ENCODE measurements around the gene CARHSP1. TPM values are rescaled to one million over a fixed set of nuclear protein-coding genes. Genes with fewer than 3 reads are reported as not detected.
A peak's percentile ranks its signal among the peaks of the same experiment; 100 is the strongest.

Gene CARHSP1
- total RNA-seq, 5 donors from 2014 or later (not counting 1 experiment from before 2014, with no cell fraction given) = 32.9 to 44.3 (median 41.8) TPM

DNA sequence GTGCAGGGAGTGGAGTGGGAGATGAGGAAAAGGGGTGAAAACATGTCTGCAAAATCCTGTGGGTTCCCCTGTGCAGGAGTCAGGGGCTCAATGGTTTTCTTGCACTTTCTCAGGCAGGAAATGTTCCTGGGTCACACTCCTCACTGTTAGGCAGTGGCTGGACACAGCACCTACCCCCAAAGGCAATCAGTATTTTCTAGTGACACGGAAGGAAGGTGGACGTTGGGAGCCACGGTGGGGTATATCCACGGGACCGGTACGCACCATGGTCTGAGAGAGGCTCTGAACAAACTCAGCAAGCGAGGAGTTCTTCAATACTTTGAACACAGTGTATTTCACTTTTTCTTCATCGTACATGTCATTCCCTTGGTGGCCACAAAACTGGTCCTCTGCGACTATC lies 34.2 kb upstream of the CARHSP1 start:
- Histone ChIP-seq H3K27ac (ENCODE audit: low read length) (no peak overlapping the region), H3K27me3 (replicated peaks in 1 of 2; ENCODE audit: control insufficient read depth in 2 of 2, extremely low read depth in 1 of 2, insufficient read depth in 2 of 2, low read length in 1 of 2) (no peaks in the 10 kb centered on the region), H3K4me3 (ENCODE audit: control insufficient read depth in 1 of 2, extremely low read depth in 1 of 2, low read length in 1 of 2) (no peak overlapping the region), H3K36me3 (ENCODE audit: control insufficient read depth in 2 of 2, extremely low read depth in 1 of 2, insufficient read depth in 1 of 2, low read length in 1 of 2) (peaks cover 20 to 95% of the 10 kb centered on the region in 2 donors), H3K4me1 (ENCODE audit: control insufficient read depth in 1 of 2, extremely low read depth in 1 of 2, insufficient read depth in 2 of 2, low read length in 2 of 2) (no peaks in the 10 kb centered on the region), H3K9me3 (no peaks in the 10 kb centered on the region)
- no peak for DNase-seq
- CTCF ChIA-PET = interaction anchor here in 1 of 2 donors (0.7 kb wide), 1 partner anchor 1834 kb away, joined by 3 read pairs; no protein-coding TSS in a partner anchor
- no peak overlapping the region for H3K27ac Mint-ChIP-seq
- WGBS (ENCODE audit: insufficient coverage) = 94% methylated on average over 5 of the region's 9 CpGs
- no peaks in the 10 kb centered on the region for H3K27me3 Mint-ChIP-seq
- no peaks in the 10 kb centered on the region for H3K9me3 Mint-ChIP-seq
- no peaks in the 10 kb centered on the region for H3K4me1 Mint-ChIP-seq
- H3K36me3 Mint-ChIP-seq = peaks cover 80% of the 10 kb centered on the region
- no peak overlapping the region for H3K4me3 Mint-ChIP-seq
- ATAC-seq (replicated peaks in 1 of 4) = no peak
- POLR2A ChIA-PET = no interaction called here

DNA sequence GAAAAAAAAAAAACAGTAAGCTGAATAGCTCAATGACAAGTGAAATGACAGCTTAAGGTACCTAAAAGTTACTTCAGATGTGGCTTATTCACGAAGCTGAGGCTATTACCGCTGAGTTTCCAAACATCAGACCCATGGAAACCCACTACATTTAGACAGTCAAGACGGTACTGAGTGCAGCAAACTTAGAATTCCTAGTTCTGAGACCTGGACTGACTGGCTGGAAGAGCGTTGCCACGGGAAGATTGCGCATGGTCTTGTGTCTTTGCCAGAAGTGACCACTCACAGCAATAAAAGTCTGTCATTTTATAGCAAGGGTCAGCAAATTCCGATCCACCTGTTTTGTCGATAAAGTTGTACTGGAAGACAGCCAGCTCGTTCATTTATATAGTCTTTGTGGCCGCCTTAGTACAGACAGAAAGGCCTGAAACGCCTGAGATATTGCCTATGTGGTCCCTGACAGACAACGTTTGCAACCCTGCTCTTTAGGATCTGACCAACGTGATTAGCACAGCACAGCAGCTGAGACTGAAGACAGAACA lies 32.6 kb upstream of the CARHSP1 start:
- Histone ChIP-seq H3K36me3 (ENCODE audit: control insufficient read depth in 2 of 2, extremely low read depth in 1 of 2, insufficient read depth in 1 of 2, low read length in 1 of 2) (peaks cover 22 to 94% of the 10 kb centered on the region in 2 donors), H3K27ac (ENCODE audit: low read length) (no peak overlapping the region), H3K4me1 (ENCODE audit: control insufficient read depth in 1 of 2, extremely low read depth in 1 of 2, insufficient read depth in 2 of 2, low read length in 2 of 2) (no peaks in the 10 kb centered on the region), H3K4me3 (ENCODE audit: control insufficient read depth in 1 of 2, extremely low read depth in 1 of 2, low read length in 1 of 2) (no peak overlapping the region), H3K27me3 (replicated peaks in 1 of 2; ENCODE audit: control insufficient read depth in 2 of 2, extremely low read depth in 1 of 2, insufficient read depth in 2 of 2, low read length in 1 of 2) (no peaks in the 10 kb centered on the region), H3K9me3 (no peaks in the 10 kb centered on the region)
- Mint-ChIP-seq H3K4me1 (no peaks in the 10 kb centered on the region), H3K36me3 (peaks cover 82% of the 10 kb centered on the region), H3K4me3 (no peak overlapping the region), H3K27me3 (no peaks in the 10 kb centered on the region), H3K9me3 (no peaks in the 10 kb centered on the region), H3K27ac (no peak overlapping the region)
- DNase-seq (no peak), ATAC-seq (replicated peaks in 1 of 4) (no peak)
- WGBS (ENCODE audit: insufficient coverage) = 91% methylated on average over 13 of the region's 13 CpGs
- ChIA-PET CTCF (interaction anchor here (0.7 to 1.5 kb wide), 3 partner anchors 35 to 108 kb away, joined by 3 to 4 read pairs (median 4); no protein-coding TSS in a partner anchor), POLR2A (interaction anchor here in 1 of 2 donors (0.6 kb wide), 2 partner anchors 10 to 13 kb away, joined by 3 to 4 read pairs; no protein-coding TSS in a partner anchor)

DNA sequence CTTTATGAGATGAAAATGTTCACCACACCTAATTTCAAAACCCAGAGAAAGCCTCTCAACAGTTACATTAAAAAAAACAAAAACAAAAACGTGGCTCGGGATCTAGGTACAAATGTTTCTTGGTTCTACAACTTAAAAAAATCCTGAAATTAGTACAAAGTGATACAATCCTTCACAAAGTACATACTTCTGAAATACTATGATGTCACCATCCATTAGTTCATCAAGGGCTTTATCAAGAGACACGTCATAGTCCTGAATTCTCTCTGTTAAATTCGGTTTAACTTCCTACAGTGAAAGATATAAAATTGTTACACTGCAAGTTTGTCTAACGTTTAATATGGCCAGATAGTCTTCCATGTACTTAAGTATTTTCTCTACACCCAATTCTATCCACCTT lies 31.5 kb upstream of the CARHSP1 start:
- H3K27me3 Mint-ChIP-seq = no peaks in the 10 kb centered on the region
- Histone ChIP-seq H3K9me3 (no peaks in the 10 kb centered on the region), H3K27me3 (replicated peaks in 1 of 2; ENCODE audit: control insufficient read depth in 2 of 2, extremely low read depth in 1 of 2, insufficient read depth in 2 of 2, low read length in 1 of 2) (no peaks in the 10 kb centered on the region), H3K27ac (ENCODE audit: low read length) (no peak overlapping the region), H3K4me3 (ENCODE audit: control insufficient read depth in 1 of 2, extremely low read depth in 1 of 2, low read length in 1 of 2) (no peak overlapping the region), H3K4me1 (ENCODE audit: control insufficient read depth in 1 of 2, extremely low read depth in 1 of 2, insufficient read depth in 2 of 2, low read length in 2 of 2) (no peaks in the 10 kb centered on the region), H3K36me3 (ENCODE audit: control insufficient read depth in 2 of 2, extremely low read depth in 1 of 2, insufficient read depth in 1 of 2, low read length in 1 of 2) (peaks cover 15 to 93% of the 10 kb centered on the region in 2 donors)
- H3K9me3 Mint-ChIP-seq = no peaks in the 10 kb centered on the region
- 100% methylated on average over 2 of the region's 5 CpGs for WGBS (ENCODE audit: insufficient coverage)
- H3K27ac Mint-ChIP-seq = peak overlapping the region in 1 of 2 donors; percentile 6
- H3K36me3 Mint-ChIP-seq = peaks cover 76% of the 10 kb centered on the region
- ChIA-PET POLR2A (no interaction called here), CTCF (interaction anchor here (0.6 to 1.5 kb wide), 3 partner anchors 78 to 1837 kb away, joined by 3 to 4 read pairs (median 4); no protein-coding TSS in a partner anchor)
- DNase-seq (no peak), ATAC-seq (replicated peaks in 1 of 4) (no peak)
- H3K4me3 Mint-ChIP-seq = no peak overlapping the region
- no peaks in the 10 kb centered on the region for H3K4me1 Mint-ChIP-seq

DNA sequence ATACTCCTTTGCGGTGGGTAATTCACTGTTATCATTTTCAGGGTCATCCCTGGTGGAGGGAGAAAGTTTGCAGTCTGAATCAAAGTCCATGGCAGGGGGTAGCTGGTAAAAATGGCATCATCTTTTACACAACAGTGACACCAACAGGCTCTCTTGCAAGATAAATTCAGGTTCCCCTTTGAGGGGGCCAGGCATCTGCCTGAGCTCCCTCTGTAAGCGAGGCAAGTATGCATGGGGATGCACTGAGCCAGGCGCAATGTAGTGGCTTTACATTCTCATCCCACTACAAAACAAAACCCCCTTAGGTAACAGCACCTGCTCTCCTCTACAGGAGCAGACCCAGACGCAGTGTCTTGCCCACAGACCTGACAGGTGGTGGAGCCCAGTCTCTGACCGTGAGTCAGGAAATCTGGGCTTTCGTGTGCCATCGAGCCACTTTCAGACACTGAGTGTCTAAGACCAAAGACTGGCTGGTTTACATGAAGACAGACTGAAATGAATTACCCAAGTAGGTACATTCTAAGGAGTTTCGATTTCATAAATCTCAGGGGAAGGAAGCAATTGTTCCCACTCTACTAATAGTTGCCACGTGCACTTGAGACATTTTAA lies 31.0 kb upstream of the CARHSP1 start:
- no peak overlapping the region for H3K27ac ChIP-seq (ENCODE audit: low read length)
- H3K27me3 ChIP-seq (replicated peaks in 1 of 2; ENCODE audit: control insufficient read depth in 2 of 2, extremely low read depth in 1 of 2, insufficient read depth in 2 of 2, low read length in 1 of 2) = no peaks in the 10 kb centered on the region
- WGBS (ENCODE audit: insufficient coverage) = 92% methylated on average over 6 of the region's 9 CpGs
- H3K9me3 Mint-ChIP-seq = no peaks in the 10 kb centered on the region
- H3K27me3 Mint-ChIP-seq = no peaks in the 10 kb centered on the region
- peaks cover 77% of the 10 kb centered on the region for H3K36me3 Mint-ChIP-seq
- ATAC-seq (replicated peaks in 1 of 4) (no peak), DNase-seq (no peak)
- H3K4me3 Mint-ChIP-seq = no peak overlapping the region
- ChIA-PET CTCF (interaction anchor here in 1 of 2 donors (1.5 kb wide), 1 partner anchor 109 kb away, joined by 4 read pairs; no protein-coding TSS in a partner anchor), POLR2A (no interaction called here)
- H3K27ac Mint-ChIP-seq = peak overlapping the region in 1 of 2 donors; percentile 6
- H3K9me3 ChIP-seq = no peaks in the 10 kb centered on the region
- H3K4me1 Mint-ChIP-seq = no peaks in the 10 kb centered on the region
- peaks cover 15 to 93% of the 10 kb centered on the region in 2 donors for H3K36me3 ChIP-seq (ENCODE audit: control insufficient read depth in 2 of 2, extremely low read depth in 1 of 2, insufficient read depth in 1 of 2, low read length in 1 of 2)
- H3K4me3 ChIP-seq (ENCODE audit: control insufficient read depth in 1 of 2, extremely low read depth in 1 of 2, low read length in 1 of 2) = no peak overlapping the region
- no peaks in the 10 kb centered on the region for H3K4me1 ChIP-seq (ENCODE audit: control insufficient read depth in 1 of 2, extremely low read depth in 1 of 2, insufficient read depth in 2 of 2, low read length in 2 of 2)

DNA sequence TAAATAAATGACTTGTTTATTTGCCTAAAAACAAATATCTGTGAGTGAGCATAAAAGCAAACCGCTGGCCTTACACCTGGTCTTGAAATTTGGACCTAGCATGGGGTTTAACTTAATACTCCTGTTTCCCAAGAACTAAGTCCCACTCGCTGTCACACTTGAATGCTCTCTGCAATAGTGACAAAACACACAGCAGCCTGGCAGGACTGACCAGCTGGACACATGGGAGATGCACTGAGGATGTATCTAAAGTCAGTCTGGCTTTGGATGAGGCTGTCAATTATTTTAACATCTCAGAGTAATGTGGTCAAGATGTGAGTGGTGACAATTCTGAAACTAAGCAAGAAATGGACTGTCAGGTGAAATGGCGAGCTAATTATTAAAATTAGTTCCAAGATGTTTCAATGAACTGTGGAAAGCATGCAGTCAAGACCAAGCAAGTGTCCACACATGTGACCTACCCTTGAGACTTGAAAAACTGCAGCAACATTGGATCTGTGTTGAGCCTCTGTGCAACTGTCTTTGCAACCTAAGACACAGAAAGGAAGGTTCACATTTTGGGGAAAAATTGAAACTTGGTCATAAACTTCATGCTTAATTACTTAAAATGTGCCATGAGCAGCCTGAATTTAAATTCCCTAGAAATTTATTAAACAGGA lies 30.0 kb upstream of the CARHSP1 start:
- Histone ChIP-seq H3K9me3 (no peaks in the 10 kb centered on the region), H3K4me1 (ENCODE audit: control insufficient read depth in 1 of 2, extremely low read depth in 1 of 2, insufficient read depth in 2 of 2, low read length in 2 of 2) (no peaks in the 10 kb centered on the region), H3K27me3 (replicated peaks in 1 of 2; ENCODE audit: control insufficient read depth in 2 of 2, extremely low read depth in 1 of 2, insufficient read depth in 2 of 2, low read length in 1 of 2) (no peaks in the 10 kb centered on the region), H3K4me3 (ENCODE audit: control insufficient read depth in 1 of 2, extremely low read depth in 1 of 2, low read length in 1 of 2) (no peak overlapping the region), H3K36me3 (ENCODE audit: control insufficient read depth in 2 of 2, extremely low read depth in 1 of 2, insufficient read depth in 1 of 2, low read length in 1 of 2) (peaks cover 18 to 95% of the 10 kb centered on the region in 2 donors), H3K27ac (ENCODE audit: low read length) (no peak overlapping the region)
- H3K36me3 Mint-ChIP-seq = peaks cover 76% of the 10 kb centered on the region
- DNase-seq (no peak), ATAC-seq (replicated peaks in 1 of 4) (no peak)
- H3K4me1 Mint-ChIP-seq = no peaks in the 10 kb centered on the region
- POLR2A ChIA-PET = interaction anchor here in 1 of 2 donors (0.7 kb wide), 1 partner anchor 245 kb away, joined by 3 read pairs; no protein-coding TSS in a partner anchor
- H3K27me3 Mint-ChIP-seq = no peaks in the 10 kb centered on the region
- no peaks in the 10 kb centered on the region for H3K9me3 Mint-ChIP-seq
- CTCF ChIA-PET = interaction anchor here in 1 of 2 donors (0.6 kb wide), 2 partner anchors 20 to 32 kb away, joined by 3 read pairs; no protein-coding TSS in a partner anchor
- WGBS (ENCODE audit: insufficient coverage) = 100% methylated on average over 2 of the region's 3 CpGs
- no peak overlapping the region for H3K4me3 Mint-ChIP-seq
- no peak overlapping the region for H3K27ac Mint-ChIP-seq

DNA sequence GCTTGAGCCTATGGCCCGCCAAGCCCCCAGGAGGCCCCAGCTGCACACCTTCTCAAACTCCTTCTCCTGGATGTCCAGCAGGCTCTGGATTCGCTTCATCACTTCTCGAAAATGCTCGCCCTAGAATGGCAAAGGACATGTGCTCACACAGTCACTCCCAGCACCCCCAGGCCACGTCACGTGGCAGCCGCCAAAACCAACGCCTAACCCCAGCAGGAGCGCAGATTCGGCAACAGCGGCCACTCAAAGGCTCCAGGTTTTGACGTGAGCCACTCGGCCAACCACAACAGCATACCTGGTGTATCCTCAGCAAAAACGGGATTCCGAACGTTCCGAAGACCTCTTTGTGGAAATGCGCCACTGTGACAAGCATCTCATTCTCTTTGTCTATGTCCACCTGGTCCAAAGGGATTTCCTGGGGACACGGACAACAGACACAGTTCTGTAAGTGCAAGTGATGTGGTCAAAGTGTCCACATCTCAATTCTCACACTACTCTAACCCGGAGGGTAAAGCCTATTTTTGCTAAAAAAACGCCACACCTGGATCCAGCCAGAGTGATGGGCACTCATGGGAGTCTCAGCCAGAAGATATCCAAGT lies 26.0 kb upstream of the CARHSP1 start:
- no peak overlapping the region for H3K27ac Mint-ChIP-seq
- H3K4me1 Mint-ChIP-seq = peaks cover 9 to 20% (median 10%) of the 10 kb centered on the region in 3 donors
- no peak overlapping the region for H3K4me3 ChIP-seq (ENCODE audit: control insufficient read depth in 1 of 2, extremely low read depth in 1 of 2, low read length in 1 of 2)
- peaks cover 0 to 18% of the 10 kb centered on the region in 2 experiments for H3K4me1 ChIP-seq (ENCODE audit: control insufficient read depth in 1 of 2, extremely low read depth in 1 of 2, insufficient read depth in 2 of 2, low read length in 2 of 2)
- DNase-seq (no peak), ATAC-seq (replicated peaks in 1 of 4) (no peak)
- H3K36me3 Mint-ChIP-seq = peaks cover 71% of the 10 kb centered on the region
- peak overlapping the region in 1 of 3 donors; percentile 12 for H3K4me3 Mint-ChIP-seq
- no peaks in the 10 kb centered on the region for H3K9me3 ChIP-seq
- no peaks in the 10 kb centered on the region for H3K27me3 Mint-ChIP-seq
- H3K27ac ChIP-seq (ENCODE audit: low read length) = no peak overlapping the region
- H3K36me3 ChIP-seq (ENCODE audit: control insufficient read depth in 2 of 2, extremely low read depth in 1 of 2, insufficient read depth in 1 of 2, low read length in 1 of 2) = peaks cover 21 to 88% of the 10 kb centered on the region in 2 donors
- H3K9me3 Mint-ChIP-seq = no peaks in the 10 kb centered on the region
- POLR2A ChIA-PET = interaction anchor here in 1 of 2 donors (0.7 kb wide), 2 partner anchors 183 to 1603 kb away, joined by 3 to 7 read pairs; no protein-coding TSS in a partner anchor
- H3K27me3 ChIP-seq (replicated peaks in 1 of 2; ENCODE audit: control insufficient read depth in 2 of 2, extremely low read depth in 1 of 2, insufficient read depth in 2 of 2, low read length in 1 of 2) = no peaks in the 10 kb centered on the region
- 94% methylated on average over 15 of the region's 21 CpGs for WGBS (ENCODE audit: insufficient coverage)
- CTCF ChIA-PET = interaction anchor here (0.7 to 0.8 kb wide), 3 partner anchors 11 to 64 kb away, joined by 3 to 5 read pairs (median 5); no protein-coding TSS in a partner anchor
